Panc1 (cell line): ENCODE data around the gene MED13L. TPM values are rescaled to one million over a fixed set of nuclear protein-coding genes. Genes with fewer than 3 reads are reported as not detected.
A peak's percentile ranks its signal among the peaks of the same experiment; 100 is the strongest.

ENCODE experiments used
- ATAC-seq: fragments of 200-7000 bp; cut with Tn5 transposase; 2 replicates; pipeline ENCODE4 v1.9.1; 2020; ENCODE audit warnings: mild to moderate bottlenecking, moderate library complexity
- BruUV-seq: library from RNA; stranded (reverse); fragments of 400-500 nt; replicated peaks from 2 replicates; lab custom pipeline; 2021; lab: Mats Ljungman, UMichigan
- CTCF ChIA-PET: fragments of 300-600 bp; sonication (Branson Sonifier 250); formaldehyde crosslinking; loops from one replicate; lab custom pipeline; 2022; ENCODE audit warnings: antibody characterized with exemption; lab: Charles Lee
- POLR2A ChIA-PET: fragments of 300-600 bp; sonication (Branson Sonifier 250); formaldehyde crosslinking; loops from one replicate; lab custom pipeline; 2022; ENCODE audit warnings: antibody characterized with exemption; lab: Charles Lee
- DNase-seq: peaks from one replicate; pipeline ENCODE4 v3.0.0-alpha.2; 2010; ENCODE audit warnings: low read depth, low spot score
- H3K27ac ChIP-seq: 2 replicates; pipeline ENCODE4 v1.5.1; 2011; ENCODE audit warnings: mild to moderate bottlenecking, low read length, inconsistent platforms
- H3K27me3 ChIP-seq: fragments of 200-500 bp; sonication (Bioruptor generic); 2 replicates; pipeline ENCODE4 v1.6.0; 2014; ENCODE audit warnings: low read length, inconsistent platforms; ENCODE audit not compliant: control insufficient read depth, insufficient read depth
- H3K36me3 ChIP-seq: fragments of 200-500 bp; sonication (Bioruptor generic); 2 replicates; pipeline ENCODE4 v1.5.1; 2014; ENCODE audit warnings: inconsistent platforms, mild to moderate bottlenecking, low read length, moderate library complexity; ENCODE audit not compliant: control insufficient read depth, insufficient read depth
- H3K4me1 ChIP-seq: 2 replicates; pipeline ENCODE4 v1.5.1; 2011; ENCODE audit warnings: inconsistent platforms, mild to moderate bottlenecking, low read length, moderate library complexity; ENCODE audit not compliant: control insufficient read depth, insufficient read depth
- H3K4me3 ChIP-seq, 2 experiments: 2 replicates each; pipeline ENCODE4 v1.5.1; 2011 to 2012; ENCODE audit warnings: low read depth in 2 of 2, low read length in 2 of 2, mild to moderate bottlenecking in 2 of 2, inconsistent platforms in 1 of 2, moderate library complexity in 1 of 2
- H3K9me3 ChIP-seq: fragments of 200-500 bp; sonication (Bioruptor generic); 2 replicates; pipeline ENCODE4 v1.5.1; 2014; ENCODE audit warnings: low read depth, mild to moderate bottlenecking, inconsistent platforms, low read length, moderate library complexity; ENCODE audit not compliant: control insufficient read depth, insufficient read depth
- CTCF ChIP-seq: fragments of 450-650 bp; IDR thresholded peaks from 2 replicates; pipeline ENCODE4 v1.5.1; 2017; ENCODE audit warnings: mild to moderate bottlenecking
- POLR2AphosphoS5 ChIP-seq: IDR thresholded peaks from 2 replicates; pipeline ENCODE4 v1.6.1; 2012; ENCODE audit warnings: mild to moderate bottlenecking, low read depth, low read length, moderate library complexity
- SIN3A ChIP-seq: IDR thresholded peaks from 2 replicates; pipeline ENCODE4 v1.6.1; 2012; ENCODE audit warnings: low read depth, mild to moderate bottlenecking, low read length, moderate library complexity, borderline replicate concordance; ENCODE audit not compliant: insufficient read depth
- TCF7L2 ChIP-seq: IDR thresholded peaks from 2 replicates; pipeline ENCODE4 v1.6.1; 2011; ENCODE audit warnings: mild to moderate bottlenecking, low read depth, low read length, inconsistent platforms
- in situ Hi-C: cut with HindIII; loops from 2 replicates; pipeline ENCODE4 v1.10.0; 2016; ENCODE audit warnings: low sequenced_read_pairs, low pct_unique_long_range_greater_than_20kb
- intact Hi-C: fragments of 100-400 bp; cut with micrococcal nuclease; formaldehyde crosslinking; loops from one replicate; pipeline ENCODE4 v1.10.0; 2022; ENCODE audit not compliant: unreplicated experiment
- total RNA-seq: library from RNA; stranded (reverse); gene quantifications from one replicate; pipeline ENCODE4 v1.2.1, GENCODE V29; 2021; ENCODE audit not compliant: unreplicated experiment
- TF ChIP-seq, protein P1 (sequence below), 2 experiments: IDR thresholded peaks; 2 replicates each; pipeline ENCODE4 v1.6.1; 2011 to 2012; ENCODE audit warnings: low read depth in 2 of 2, control low read depth in 1 of 2, low read length in 1 of 2, mild to moderate bottlenecking in 1 of 2, moderate library complexity in 1 of 2; ENCODE audit not compliant: insufficient read depth in 1 of 2

Gene MED13L
- total RNA-seq, 1 experiment from 2014 or later, result 170 TPM

DNA sequence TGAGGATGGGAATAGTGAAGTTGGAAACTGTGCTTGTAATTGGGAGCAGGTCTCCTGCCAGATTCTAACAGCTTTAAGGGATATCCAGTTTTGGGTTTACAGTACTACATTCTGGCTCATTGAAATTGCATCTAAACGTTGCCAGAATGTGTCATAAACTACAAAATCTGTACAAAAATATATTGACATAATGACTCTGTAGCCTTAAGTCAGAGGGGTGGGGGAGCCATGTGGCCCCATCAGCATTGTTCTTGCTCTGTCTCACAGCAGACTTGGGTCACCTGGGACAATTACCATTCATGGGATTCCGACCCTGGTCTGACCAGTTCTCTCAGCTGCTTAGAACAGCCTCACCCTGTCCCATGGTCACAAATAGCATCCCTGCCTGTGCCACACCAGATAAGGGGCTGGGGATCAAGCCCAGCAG, 43.3 kb upstream of the MED13L start:
- Histone ChIP-seq H3K9me3 (no peaks in the 10 kb centered on the region), H3K36me3 (no peaks in the 10 kb centered on the region), H3K27ac (no peak overlapping the region; the same call in 1 of the 2 replicates), H3K4me3 (no peak overlapping the region), H3K4me1 (no peaks in the 10 kb centered on the region), H3K27me3 (no peaks in the 10 kb centered on the region)
- DNase-seq (no peak), ATAC-seq (no peak)
- ChIA-PET POLR2A (interaction anchor here (0.6 kb wide), 1 partner anchor 24 kb away, joined by 7 read pairs; no protein-coding TSS in a partner anchor), CTCF (interaction anchor here (0.5 kb wide), 1 partner anchor 21 kb away, joined by 4 read pairs; no protein-coding TSS in a partner anchor)
- intact Hi-C loops (no loop called here), in situ Hi-C loops (no loop called here)
- BruUV-seq, result no TSS peak
- TF ChIP-seq POLR2AphosphoS5 (no peak), TCF7L2 (no peak), SIN3A (no peak), CTCF (no peak)
- TF ChIP-seq, protein P1, sequence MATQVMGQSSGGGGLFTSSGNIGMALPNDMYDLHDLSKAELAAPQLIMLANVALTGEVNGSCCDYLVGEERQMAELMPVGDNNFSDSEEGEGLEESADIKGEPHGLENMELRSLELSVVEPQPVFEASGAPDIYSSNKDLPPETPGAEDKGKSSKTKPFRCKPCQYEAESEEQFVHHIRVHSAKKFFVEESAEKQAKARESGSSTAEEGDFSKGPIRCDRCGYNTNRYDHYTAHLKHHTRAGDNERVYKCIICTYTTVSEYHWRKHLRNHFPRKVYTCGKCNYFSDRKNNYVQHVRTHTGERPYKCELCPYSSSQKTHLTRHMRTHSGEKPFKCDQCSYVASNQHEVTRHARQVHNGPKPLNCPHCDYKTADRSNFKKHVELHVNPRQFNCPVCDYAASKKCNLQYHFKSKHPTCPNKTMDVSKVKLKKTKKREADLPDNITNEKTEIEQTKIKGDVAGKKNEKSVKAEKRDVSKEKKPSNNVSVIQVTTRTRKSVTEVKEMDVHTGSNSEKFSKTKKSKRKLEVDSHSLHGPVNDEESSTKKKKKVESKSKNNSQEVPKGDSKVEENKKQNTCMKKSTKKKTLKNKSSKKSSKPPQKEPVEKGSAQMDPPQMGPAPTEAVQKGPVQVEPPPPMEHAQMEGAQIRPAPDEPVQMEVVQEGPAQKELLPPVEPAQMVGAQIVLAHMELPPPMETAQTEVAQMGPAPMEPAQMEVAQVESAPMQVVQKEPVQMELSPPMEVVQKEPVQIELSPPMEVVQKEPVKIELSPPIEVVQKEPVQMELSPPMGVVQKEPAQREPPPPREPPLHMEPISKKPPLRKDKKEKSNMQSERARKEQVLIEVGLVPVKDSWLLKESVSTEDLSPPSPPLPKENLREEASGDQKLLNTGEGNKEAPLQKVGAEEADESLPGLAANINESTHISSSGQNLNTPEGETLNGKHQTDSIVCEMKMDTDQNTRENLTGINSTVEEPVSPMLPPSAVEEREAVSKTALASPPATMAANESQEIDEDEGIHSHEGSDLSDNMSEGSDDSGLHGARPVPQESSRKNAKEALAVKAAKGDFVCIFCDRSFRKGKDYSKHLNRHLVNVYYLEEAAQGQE (IDR thresholded peaks at IDR 0.05; ENCODE audit: insufficient read depth in 1 of 2, low read depth in 2 of 2, low read length in 1 of 2), result no peak

- Histone ChIP-seq H3K4me3 (no peak overlapping the region), H3K36me3 (no peaks in the 10 kb centered on the region), H3K27ac (0 out of 2 replicates have a peak overlapping the region, but pooled peaks have one; percentile 13), H3K27me3 (no peaks in the 10 kb centered on the region), H3K4me1 (no peaks in the 10 kb centered on the region), H3K9me3 (no peaks in the 10 kb centered on the region)
- ATAC-seq (peak; percentile 49; the same call in 1 of the 2 replicates), DNase-seq (no peak)
- CTCF ChIA-PET, result interaction anchor here (0.5 kb wide), 1 partner anchor 20 kb away, joined by 4 read pairs; no protein-coding TSS in a partner anchor
- in situ Hi-C loops (no loop called here), intact Hi-C loops (no loop called here)
- BruUV-seq, result no TSS peak
- TF ChIP-seq SIN3A (no peak), TCF7L2 (no peak), POLR2AphosphoS5 (no peak), CTCF (no peak)
- TF ChIP-seq, protein P1 (IDR thresholded peaks at IDR 0.05; ENCODE audit: insufficient read depth in 1 of 2, low read depth in 2 of 2, low read length in 1 of 2), result no peak
- POLR2A ChIA-PET, result interaction anchor here (0.6 kb wide), 1 partner anchor 24 kb away, joined by 7 read pairs; no protein-coding TSS in a partner anchor
Measured at GRCh38 chr12:116319898-116320621, 42.6 kb upstream of the MED13L start.
